WI38 (cell line): ENCODE measurements around the gene SCG2.

Experiments
- H3K4me3 ChIP-seq: 2 replicates; pipeline ENCODE4 v1.5.1; 2011; ENCODE audit warnings: low read depth, mild to moderate bottlenecking, control low read depth, low read length
- TF ChIP-seq, protein P1 (sequence below): IDR thresholded peaks from 2 replicates; pipeline ENCODE4 v1.5.1; 2012; ENCODE audit warnings: low read depth, mild to moderate bottlenecking, control low read depth, low read length

The SCG2 gene

DNA sequence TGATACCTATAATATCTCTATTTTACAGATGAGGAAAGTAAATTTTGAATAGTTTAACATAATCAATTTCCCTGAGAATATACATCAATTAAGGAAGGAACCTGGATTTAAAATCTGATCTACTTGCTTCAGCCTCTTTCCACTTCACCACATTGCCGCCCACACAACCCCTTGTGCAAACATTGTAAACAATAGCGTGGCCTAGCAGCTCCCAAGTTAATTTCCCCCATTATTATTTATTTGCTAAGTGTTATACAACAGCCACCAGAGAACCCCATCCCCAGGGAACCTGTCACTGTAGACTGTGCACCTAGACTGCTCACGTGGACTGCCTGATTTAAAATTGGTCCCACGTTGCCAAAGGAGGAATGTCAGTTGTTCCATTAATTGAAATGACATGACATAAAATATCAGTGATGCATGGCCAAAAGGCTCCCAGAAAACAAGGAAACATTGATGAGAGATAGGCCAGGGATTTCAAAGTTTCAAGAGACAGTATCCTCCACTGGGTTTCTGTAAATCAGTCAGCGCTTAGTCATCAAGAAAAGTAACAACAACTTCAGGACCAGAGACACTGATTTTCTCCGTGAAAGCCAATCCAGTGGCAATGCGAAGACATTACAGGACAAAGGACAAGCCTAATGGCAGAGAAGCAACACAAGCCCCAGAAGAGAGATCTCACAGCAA, 41.3 kb downstream of the SCG2 start:
- H3K4me3 ChIP-seq = no peak overlapping the region
- TF ChIP-seq, protein P1, sequence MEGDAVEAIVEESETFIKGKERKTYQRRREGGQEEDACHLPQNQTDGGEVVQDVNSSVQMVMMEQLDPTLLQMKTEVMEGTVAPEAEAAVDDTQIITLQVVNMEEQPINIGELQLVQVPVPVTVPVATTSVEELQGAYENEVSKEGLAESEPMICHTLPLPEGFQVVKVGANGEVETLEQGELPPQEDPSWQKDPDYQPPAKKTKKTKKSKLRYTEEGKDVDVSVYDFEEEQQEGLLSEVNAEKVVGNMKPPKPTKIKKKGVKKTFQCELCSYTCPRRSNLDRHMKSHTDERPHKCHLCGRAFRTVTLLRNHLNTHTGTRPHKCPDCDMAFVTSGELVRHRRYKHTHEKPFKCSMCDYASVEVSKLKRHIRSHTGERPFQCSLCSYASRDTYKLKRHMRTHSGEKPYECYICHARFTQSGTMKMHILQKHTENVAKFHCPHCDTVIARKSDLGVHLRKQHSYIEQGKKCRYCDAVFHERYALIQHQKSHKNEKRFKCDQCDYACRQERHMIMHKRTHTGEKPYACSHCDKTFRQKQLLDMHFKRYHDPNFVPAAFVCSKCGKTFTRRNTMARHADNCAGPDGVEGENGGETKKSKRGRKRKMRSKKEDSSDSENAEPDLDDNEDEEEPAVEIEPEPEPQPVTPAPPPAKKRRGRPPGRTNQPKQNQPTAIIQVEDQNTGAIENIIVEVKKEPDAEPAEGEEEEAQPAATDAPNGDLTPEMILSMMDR = no peak

DNA sequence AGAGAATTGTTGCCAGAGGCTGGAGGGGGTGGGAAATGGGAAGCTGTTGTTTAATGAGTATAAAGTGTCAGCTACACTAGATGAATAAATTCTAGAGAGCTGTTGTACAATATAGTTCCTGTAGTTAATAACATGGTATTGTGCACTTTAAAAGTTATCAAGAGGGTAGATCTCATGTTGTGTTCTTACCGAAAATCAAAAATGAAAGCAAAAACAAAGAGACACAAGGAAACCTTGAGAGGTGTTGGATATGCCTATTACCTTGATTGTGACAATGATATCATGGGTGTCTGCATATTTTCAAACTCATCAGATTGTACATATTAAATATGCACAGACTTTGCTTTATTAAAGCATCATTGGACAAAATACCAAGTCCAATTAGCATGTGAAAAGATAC, 43.2 kb downstream of the SCG2 start:
- H3K4me3 ChIP-seq = no peak overlapping the region
- TF ChIP-seq, protein P1 = no peak

DNA sequence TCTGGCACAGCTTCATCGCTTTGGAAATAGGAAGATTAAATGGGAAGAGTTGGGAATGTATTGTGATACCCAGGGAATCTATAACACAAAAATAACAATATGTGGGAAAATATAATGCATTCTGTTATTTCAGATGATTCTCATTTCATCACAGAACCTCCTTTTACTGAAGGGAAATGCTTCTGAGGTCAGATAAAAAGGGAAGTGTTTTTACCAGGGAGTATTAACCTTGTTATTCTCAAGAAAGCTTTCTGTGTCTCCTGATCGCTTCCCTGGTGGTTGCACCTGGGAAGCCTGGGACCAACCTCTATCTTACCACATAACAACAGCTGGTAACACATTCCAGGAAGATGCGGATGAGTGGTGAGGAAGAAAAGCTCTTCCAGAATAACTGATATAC, 47.2 kb downstream of the SCG2 start:
- TF ChIP-seq, protein P1 = no peak
- H3K4me3 ChIP-seq = no peak overlapping the region

DNA sequence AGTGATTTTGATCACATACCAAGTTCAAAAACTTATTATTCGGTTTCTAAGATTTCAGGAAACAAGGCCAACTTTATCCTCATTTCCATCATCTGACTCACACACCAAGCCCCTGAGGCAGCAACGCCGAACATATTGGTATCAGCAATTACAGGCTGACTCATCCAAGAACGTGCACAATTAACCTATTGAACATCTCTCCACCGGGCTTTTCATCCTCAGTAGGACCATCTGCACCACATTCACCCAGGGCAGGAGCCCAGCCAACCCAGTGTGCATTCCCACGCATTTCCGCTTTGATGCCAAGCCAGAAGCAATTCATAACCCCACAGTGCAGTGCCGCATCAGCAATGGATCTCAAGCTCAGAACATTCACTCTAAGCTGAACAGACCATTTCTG, 52.9 kb downstream of the SCG2 start:
- TF ChIP-seq, protein P1 = no peak
- no peak overlapping the region for H3K4me3 ChIP-seq

DNA sequence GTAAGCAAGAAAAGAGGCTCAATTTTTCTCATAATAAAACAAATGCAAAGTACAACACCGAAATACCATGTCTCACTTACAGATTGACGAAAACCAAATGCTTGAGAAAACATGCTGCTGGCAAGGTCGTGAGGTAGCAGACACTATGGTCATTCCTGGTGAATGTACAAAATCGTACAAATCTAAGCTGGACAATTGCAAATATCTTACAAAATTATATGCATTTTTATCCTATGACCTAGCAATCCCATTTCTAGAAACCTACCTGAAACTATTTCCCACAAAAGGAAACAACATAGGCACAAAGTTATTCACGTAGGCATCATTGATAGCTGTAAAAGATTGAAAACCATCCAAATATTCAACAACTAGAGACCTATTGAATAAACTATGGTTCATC, 54.0 kb downstream of the SCG2 start:
- TF ChIP-seq, protein P1 = no peak

More for the DNA sequence above, 54.0 kb downstream of the SCG2 start:
- no peak overlapping the region for H3K4me3 ChIP-seq
